HG03520 (cell line): ENCODE measurements around the gene CTR9.

ENCODE experiments used
- ATAC-seq: cut with Tn5 transposase; IDR thresholded peaks from one replicate; pipeline ENCODE4 v1.9.1; 2021; ENCODE audit warnings: mild to moderate bottlenecking, moderate library complexity; ENCODE audit not compliant: unreplicated experiment

CTR9 gene

GRCh38 chr11:10779086-10779485, 28.0 kb downstream of the CTR9 start:
- no peak for ATAC-seq

GRCh38 chr11:10780040-10780439, 29.0 kb downstream of the CTR9 start:
- ATAC-seq = no peak

DNA sequence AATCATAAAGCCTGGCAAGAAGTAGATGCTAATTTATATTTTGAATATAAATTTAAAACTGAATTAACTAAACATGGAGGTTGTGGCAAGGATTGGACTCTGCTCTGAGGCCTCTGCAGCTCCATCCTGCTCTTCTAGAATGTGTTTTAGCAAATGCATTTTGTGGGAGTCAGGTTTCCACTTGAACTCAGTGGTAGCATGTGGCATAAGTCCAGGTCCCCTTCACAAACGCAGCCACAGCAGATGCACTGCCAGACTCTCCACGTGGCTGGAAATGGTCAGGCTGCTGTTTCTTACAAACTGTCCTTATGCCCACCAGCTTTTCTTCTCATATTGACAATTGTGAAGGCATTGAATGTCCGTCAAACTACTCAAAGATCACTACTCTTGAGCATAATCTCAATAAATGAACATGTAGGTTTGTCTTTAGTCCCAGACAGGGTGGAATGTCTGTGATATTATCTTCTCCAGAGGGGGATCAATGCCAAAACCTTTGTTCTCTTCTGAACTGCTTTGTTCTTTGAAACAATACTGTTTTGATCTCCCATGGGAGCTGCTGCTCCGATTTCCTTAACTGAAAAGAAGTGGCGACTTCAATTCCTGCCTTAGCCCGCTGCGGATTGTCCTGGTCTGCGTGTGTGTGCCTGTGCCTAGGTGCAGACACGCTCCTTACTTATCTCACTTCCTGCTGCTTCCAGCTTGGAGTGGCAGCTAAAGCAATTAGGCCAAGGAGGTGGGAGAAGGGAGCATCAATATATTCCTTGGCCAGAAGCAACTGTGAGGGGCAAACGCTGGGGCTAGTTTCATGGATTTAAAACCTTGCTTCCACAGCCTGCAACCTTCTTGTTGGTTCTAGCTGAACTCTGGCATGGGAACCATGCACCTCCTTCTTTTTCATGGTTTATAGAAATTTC, 33.4 kb downstream of the CTR9 start:
- ATAC-seq = no peak

DNA sequence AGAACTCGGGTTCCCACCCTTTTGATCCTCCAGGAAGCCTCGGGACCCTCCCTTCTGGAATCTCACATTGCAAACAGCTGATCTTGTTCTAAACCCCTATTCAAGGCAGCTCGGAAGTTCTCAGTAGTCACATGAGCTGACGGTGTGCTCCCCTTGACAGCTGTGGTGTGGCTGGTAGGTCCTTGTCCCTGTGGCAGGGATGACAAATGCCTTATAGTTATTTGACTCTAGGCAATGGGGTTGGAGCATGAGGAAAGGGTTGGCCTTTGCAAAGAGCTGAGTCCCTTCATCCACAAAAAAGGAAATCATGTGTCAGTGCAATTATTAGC, 34.1 kb downstream of the CTR9 start:
- ATAC-seq = no peak

- ATAC-seq = no peak
Measured at GRCh38 chr11:10786451-10786850, 35.4 kb downstream of the CTR9 start.

- no peak for ATAC-seq
Measured at GRCh38 chr11:10792385-10793068, 41.5 kb downstream of the CTR9 start.

DNA sequence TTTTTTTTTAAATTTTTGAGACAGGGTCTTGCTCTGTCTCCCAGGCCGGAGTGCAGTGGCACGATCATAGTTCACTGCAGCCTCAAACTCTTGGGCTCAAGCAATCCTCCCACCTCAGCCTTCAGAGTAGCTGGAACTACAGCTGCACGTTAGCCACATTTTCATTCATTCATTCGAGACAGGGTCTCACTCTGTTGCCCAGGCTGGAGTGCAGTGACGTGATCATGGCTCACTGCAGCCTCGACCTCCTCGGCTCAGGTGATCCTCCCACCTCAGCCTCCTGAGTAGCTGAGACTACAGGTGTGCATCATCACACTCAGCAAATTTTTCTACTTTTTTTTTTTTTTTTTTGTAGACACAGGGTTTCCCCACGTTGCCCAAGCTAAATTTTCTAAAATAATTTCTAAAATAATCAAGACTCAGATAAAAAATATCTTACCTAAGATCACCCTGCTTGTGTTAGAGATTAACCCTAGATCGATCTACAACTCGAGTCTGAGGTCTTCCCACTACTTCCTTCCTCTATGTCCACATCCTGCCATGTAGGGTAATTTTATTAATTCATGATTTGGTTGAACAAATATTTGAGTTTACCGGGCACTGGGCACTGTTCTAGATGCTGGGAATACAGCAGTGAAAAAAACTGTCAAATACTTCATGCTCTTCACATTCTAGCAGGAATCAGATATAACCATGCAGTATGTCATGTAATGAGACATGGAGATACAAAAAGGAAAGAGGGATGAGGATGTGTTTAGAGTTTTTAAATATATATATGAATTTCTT, 42.6 kb downstream of the CTR9 start:
- no peak for ATAC-seq

DNA sequence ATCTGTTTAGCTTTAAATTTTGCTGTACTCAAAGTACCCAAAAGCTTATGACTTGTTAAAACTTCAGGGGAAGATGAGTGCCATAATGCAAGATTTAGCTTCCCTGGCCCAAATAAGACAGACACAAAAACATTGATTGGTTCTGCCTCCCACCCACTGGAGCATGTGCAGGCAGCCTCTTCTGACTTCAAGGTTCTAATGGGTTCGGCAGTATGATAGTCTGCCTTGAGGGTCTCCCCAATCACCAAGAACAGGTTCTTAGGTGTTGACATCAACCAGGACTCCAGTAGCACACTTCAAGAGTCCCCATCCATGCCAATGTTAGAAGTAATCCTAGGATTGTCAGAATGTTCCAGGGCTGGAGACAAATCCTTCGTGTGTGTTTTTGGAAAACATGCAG, 45.1 kb downstream of the CTR9 start:
- no peak for ATAC-seq

GRCh38 chr11:10797001-10797400, 46.0 kb downstream of the CTR9 start:
- no peak for ATAC-seq

DNA sequence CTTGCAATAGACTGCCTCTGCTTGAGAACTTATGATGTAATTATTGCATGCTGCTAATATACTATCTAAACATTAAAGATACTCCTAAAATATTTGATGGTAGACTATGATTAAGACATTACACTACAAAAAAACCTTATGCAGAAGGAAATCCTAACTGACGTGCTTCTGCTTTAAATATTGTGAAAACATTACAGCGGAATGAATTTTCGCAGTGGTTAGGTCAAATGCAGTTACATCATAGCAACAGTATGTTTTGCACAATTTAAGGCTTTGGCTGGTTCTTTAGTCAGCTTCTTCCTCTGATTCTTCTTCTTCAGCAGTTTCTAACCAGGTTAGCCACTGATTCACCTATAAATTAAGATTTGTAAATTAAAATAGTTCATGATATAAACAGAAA, 46.5 kb downstream of the CTR9 start:
- no peak for ATAC-seq

DNA sequence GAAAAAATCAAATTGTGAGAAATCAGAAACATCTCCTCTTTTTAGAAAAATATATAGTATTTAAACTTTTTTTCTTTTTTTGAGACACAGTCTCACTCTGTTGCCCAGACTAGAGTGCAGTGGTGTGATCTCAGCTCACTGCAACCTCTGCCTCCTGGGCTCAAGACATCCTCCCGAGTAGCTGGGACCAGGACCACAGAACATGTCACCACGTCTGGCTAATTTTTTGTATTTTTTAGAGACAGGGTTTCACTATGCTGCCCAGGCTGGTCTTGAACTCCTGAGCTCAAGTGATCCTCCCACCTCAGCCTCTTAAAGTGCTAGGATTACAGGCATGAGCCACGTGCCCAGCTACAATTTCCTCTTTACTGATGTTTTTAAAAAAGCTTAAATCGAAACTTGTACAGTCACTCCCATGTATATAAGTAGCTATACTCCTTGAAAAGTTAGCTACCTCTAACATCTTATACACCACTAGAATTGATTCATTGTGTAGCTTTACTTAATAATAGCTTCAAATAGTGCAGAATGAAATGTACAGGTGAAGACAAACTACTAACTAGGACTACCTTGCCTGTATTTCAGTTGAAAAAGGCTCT, 47.4 kb downstream of the CTR9 start:
- ATAC-seq = no peak

DNA sequence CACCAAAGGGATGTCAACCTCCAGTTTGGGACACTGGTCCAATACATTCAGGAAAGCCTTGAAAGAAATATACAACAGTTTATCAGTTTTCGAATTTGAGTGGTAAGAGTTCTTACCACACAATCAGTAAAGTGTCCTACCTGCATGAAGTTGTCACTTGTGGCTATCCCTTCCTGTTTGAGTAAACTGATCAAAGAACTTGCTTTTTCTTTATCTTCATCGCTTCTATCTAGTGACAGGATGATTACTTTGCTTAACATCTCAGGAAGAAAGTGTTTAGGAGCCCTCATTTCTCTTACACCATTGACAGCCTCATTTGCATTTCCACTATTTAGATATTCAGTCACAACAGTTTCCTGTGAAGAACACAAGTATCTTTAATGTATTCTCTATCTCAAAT, 49.2 kb downstream of the CTR9 start:
- ATAC-seq = no peak

- ATAC-seq = no peak
Measured at GRCh38 chr11:10803676-10804075, 52.6 kb downstream of the CTR9 start.

DNA sequence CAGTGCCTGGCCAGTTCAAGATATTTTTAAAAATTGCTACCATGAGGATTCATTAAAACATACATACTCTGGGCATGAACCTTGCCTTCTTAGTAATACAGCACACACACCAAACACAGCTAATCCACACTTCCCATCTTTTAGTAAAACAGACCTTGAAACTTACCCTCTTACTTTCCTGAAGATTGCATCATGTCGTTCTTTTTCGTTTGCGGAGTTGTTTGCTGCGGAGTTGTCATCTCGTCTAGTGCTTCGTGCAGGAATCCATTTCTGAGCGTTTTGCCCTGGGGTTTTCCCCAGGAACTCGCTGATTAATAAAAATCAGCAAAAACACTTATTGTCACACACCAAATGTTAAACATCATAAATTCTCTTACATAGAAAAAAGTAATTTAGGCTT, 54.7 kb downstream of the CTR9 start:
- ATAC-seq = no peak

- ATAC-seq = no peak
Measured at GRCh38 chr11:10806206-10806605, 55.2 kb downstream of the CTR9 start.

- ATAC-seq = no peak
Measured at GRCh38 chr11:10807493-10808234, 56.6 kb downstream of the CTR9 start.

GRCh38 chr11:10808235-10808552, 57.1 kb downstream of the CTR9 start:
- ATAC-seq = no peak

DNA sequence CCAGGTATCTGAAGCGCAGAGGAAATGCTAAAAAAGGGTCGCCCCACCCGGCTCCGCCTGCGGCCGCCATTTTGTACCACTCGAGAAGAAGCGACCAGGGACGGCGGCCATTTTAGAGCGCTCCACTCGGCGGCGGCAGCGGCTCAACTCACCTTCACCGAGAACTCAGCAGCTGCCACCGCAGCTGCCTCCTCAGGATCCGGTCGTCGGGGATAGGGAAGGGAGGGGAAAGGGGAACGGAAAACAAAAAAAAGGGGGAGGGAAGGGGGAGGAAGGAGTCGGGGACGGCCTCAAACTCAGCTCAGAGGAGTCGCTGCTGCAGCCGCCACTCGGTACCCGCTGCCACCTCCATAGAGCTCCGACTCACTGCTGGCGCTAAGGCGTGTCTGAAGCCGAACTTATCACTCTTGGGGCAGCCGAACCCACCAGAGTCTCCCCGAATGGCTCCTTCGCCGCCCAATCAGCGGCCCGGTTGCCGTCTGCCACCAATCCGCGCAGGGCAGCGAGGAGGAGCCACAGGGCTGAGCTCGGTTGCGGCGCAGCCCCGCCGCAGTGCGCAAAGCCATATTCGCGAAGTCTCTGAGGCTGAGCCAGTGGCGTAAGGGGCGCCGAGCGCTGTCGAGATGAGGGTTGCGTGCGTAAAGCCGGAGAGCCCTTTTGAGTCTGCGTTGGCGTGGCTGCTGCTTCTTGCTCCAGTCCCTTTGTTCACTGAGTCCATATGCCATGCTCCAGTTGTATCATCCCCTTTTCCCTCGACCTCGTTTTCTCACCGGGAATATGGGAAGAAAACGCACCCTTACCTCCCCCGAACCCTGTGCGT, 57.7 kb downstream of the CTR9 start, which contains the start of gene EIF4G2:
EIF4G2 (minus strand) TSS at position 374 of the 820 bp plus-strand sequence.
- ATAC-seq = peak; percentile 91

- peak; percentile 10 for ATAC-seq
Measured at GRCh38 chr11:10809373-10810160, 58.5 kb downstream of the CTR9 start.
